GM12878 (cell line): ENCODE results near the gene WWC2. TPM values are rescaled to one million over a fixed set of nuclear protein-coding genes. Genes with fewer than 3 reads are reported as not detected.

ENCODE experiments used
- ATAC-seq: fragments of 200-7000 bp; cut with Tn5 transposase; 3 replicates; pipeline ENCODE4 v1.9.1; 2020; ENCODE audit warnings: mild to moderate bottlenecking, moderate library complexity
- BruUV-seq: library from RNA; stranded (reverse); fragments of 400-500 nt; replicated peaks from 2 replicates; lab custom pipeline; 2021; lab: Mats Ljungman, UMichigan
- CTCF ChIA-PET: fragments of 300-600 bp; sonication (Branson Sonifier 250); formaldehyde crosslinking; extraction: SDS; loops from one replicate; lab custom pipeline; 2021; ENCODE audit warnings: inconsistent platforms; lab: Yijun Ruan, JAX
- POLR2A ChIA-PET: fragments of 350-600 bp; formaldehyde crosslinking; extraction: SDS; loops from one replicate; lab custom pipeline; 2021; ENCODE audit warnings: inconsistent platforms; lab: Charles Lee
- RAD21 ChIA-PET: fragments of 300-600 bp; sonication (Branson Sonifier 250); formaldehyde crosslinking; loops from one replicate; lab custom pipeline; 2023; ENCODE audit warnings: antibody characterized with exemption; ENCODE audit not compliant: unreplicated experiment; lab: Charles Lee
- SMC1A ChIA-PET: fragments of 300-600 bp; sonication (Branson Sonifier 250); formaldehyde crosslinking; loops from one replicate; lab custom pipeline; 2023; ENCODE audit not compliant: unreplicated experiment, uncharacterized antibody; lab: Charles Lee
- DNase-seq: peaks from one replicate; pipeline ENCODE4 v3.0.0-alpha.2; 2011; ENCODE audit warnings: low read depth, low spot score
- FAIRE-seq: peaks from 3 replicates; lab custom pipeline; 2011; peaks lifted over from hg19 to GRCh38; lab: Jason Lieb, UNC
- H2AFZ ChIP-seq: 2 replicates; pipeline ENCODE4 v1.6.0; 2011; ENCODE audit warnings: low read depth, low read length, control low read depth; ENCODE audit not compliant: control insufficient read depth
- H3K27ac ChIP-seq: 2 replicates; pipeline ENCODE4 v1.5.1; 2011; ENCODE audit warnings: control low read depth; ENCODE audit not compliant: control insufficient read depth, insufficient read depth
- H3K27me3 ChIP-seq, 2 experiments: replicated peaks in 1 of 2; 2 replicates each; pipeline versions ENCODE4 v1.6.0 to v1.6.1; 2011; ENCODE audit warnings: low read length in 1 of 2; ENCODE audit not compliant: control insufficient read depth in 2 of 2, insufficient read depth in 2 of 2
- H3K36me3 ChIP-seq, 2 experiments: 2 replicates each; pipeline ENCODE4 v1.5.1; 2011; ENCODE audit warnings: low read length in 1 of 2; ENCODE audit not compliant: control insufficient read depth in 2 of 2, insufficient read depth in 2 of 2
- H3K4me1 ChIP-seq: 2 replicates; pipeline ENCODE4 v1.6.1; 2011; ENCODE audit warnings: mild to moderate bottlenecking, low read length, moderate library complexity, mixed read lengths; ENCODE audit not compliant: control insufficient read depth, insufficient read depth
- H3K4me2 ChIP-seq: 2 replicates; pipeline ENCODE4 v1.6.0; 2011; ENCODE audit warnings: control low read depth; ENCODE audit not compliant: control insufficient read depth, insufficient read depth
- H3K4me3 ChIP-seq: fragments of 200-600 bp; sonication (generic); 2 replicates; pipeline ENCODE4 v1.5.1; 2016
- H3K79me2 ChIP-seq: 2 replicates; pipeline ENCODE4 v1.6.0; 2011; ENCODE audit warnings: low read length; ENCODE audit not compliant: control insufficient read depth, insufficient read depth
- H3K9ac ChIP-seq: 2 replicates; pipeline ENCODE4 v1.8.0; 2011; ENCODE audit warnings: low read length, control low read depth, mixed read lengths; ENCODE audit not compliant: control insufficient read depth, insufficient read depth
- H3K9me3 ChIP-seq: replicated peaks from 3 replicates; pipeline ENCODE4 v1.5.1; 2011; ENCODE audit warnings: mild to moderate bottlenecking, low read length; ENCODE audit not compliant: control insufficient read depth, insufficient read depth
- H4K20me1 ChIP-seq: 2 replicates; pipeline ENCODE4 v1.6.0; 2011; ENCODE audit not compliant: control insufficient read depth, insufficient read depth
- FOXM1 ChIP-seq: IDR thresholded peaks from 2 replicates; pipeline ENCODE4 v1.6.1; 2012; ENCODE audit warnings: low read depth, mild to moderate bottlenecking, inconsistent platforms, low read length, moderate library complexity
- PAX5 ChIP-seq: IDR thresholded peaks from 2 replicates; pipeline ENCODE4 v1.6.1; 2011; ENCODE audit warnings: low read depth, low read length, borderline replicate concordance
- POLR2A ChIP-seq: IDR thresholded peaks from 2 replicates; pipeline ENCODE4 v1.6.1; 2011; ENCODE audit warnings: low read depth, mild to moderate bottlenecking, low read length
- POU2F2 ChIP-seq: IDR thresholded peaks from 3 replicates; pipeline ENCODE4 v1.6.1; 2011; ENCODE audit warnings: low read depth, mild to moderate bottlenecking, low read length, borderline replicate concordance
- RCOR1 ChIP-seq: conservative IDR thresholded peaks from 2 replicates; pipeline ENCODE4 v1.6.1; 2012; ENCODE audit warnings: low read depth, low read length, improper control_type of control experiment
- SREBF2 ChIP-seq: IDR thresholded peaks from 2 replicates; pipeline ENCODE4 v1.6.1; 2012; ENCODE audit warnings: mild to moderate bottlenecking, low read length
- TAF1 ChIP-seq: IDR thresholded peaks from 2 replicates; pipeline ENCODE4 v1.6.1; 2011; ENCODE audit warnings: mild to moderate bottlenecking, low read depth, low read length, borderline replicate concordance
- ZNF384 ChIP-seq: IDR thresholded peaks from 2 replicates; pipeline ENCODE4 v1.6.1; 2012; ENCODE audit warnings: low read depth, mild to moderate bottlenecking, low read length, improper control_type of control experiment, borderline replicate concordance
- WGBS: methylation state at CpG from one replicate; pipeline ENCODE4 v1.1.6; 2016; ENCODE audit warnings: low lambda C conversion rate; ENCODE audit not compliant: insufficient replicate concordance, insufficient coverage; ENCODE audit errors: missing lambda C conversion rate; 5-methylcytosine and 5-hydroxymethylcytosine counted together
- in situ Hi-C: fragments of 300-500 bp; cut with MboI; formaldehyde crosslinking; loops from 9 replicates; pipeline ENCODE4 v1.14.3; 2018; ENCODE audit warnings: mixed read lengths
- intact Hi-C: fragments of 100-400 bp; cut with micrococcal nuclease; formaldehyde crosslinking; loops from one replicate; pipeline ENCODE4 v1.14.2; 2022; ENCODE audit not compliant: unreplicated experiment
- polyA plus RNA-seq, 11 experiments: library from polyadenylated mRNA; depleted of rRNA in 4 of 11; unstranded in 6 of 11; stranded (reverse) in 5 of 11; fragments of >200 nt; fragmentation: Nextera tagmentation in 4 of 11; fragmentation: Illumina TruSeq in 1 of 11; extraction: Ambion mirVana in 4 of 11; extraction: Trizol in 1 of 11; gene quantifications; 1 replicate in 1 of 11; 2 replicates in 10 of 11; pipeline versions ENCODE4 v1.2.1 to v1.2.3, GENCODE V29; 2011 to 2016; ENCODE audit warnings: inconsistent platforms in 2 of 11, missing spikeins in 2 of 11, low read depth in 1 of 11
- total RNA-seq, 4 experiments: library from RNA; depleted of rRNA in 3 of 4; stranded (reverse); fragments of >200 nt in 3 of 4; fragmentation: Illumina TruSeq in 1 of 4; extraction: Trizol in 1 of 4; gene quantifications; 2 replicates each; pipeline versions ENCODE4 v1.2.1 to v1.2.3, GENCODE V29; 2013 to 2021
- TF ChIP-seq, protein P1 (sequence below): fragments of 450-650 bp; conservative IDR thresholded peaks from 2 replicates; pipeline ENCODE4 v1.6.1; 2017; ENCODE audit warnings: mild to moderate bottlenecking, moderate library complexity
- TF ChIP-seq, protein P2 (sequence below): fragments of 450-650 bp; IDR thresholded peaks from 2 replicates; pipeline ENCODE4 v1.6.1; 2017; ENCODE audit warnings: mild to moderate bottlenecking, moderate library complexity

The WWC2 gene
- total and polyA plus RNA-seq, 10 of the 15 experiments (the other 5 are each of a cell fraction or from before 2014, with no cell fraction given), result 0.02 to 0.72 (median 0.06) TPM; not detected in 3

GRCh38 chr4:183332447-183332846, 233.4 kb downstream of the WWC2 start:
- DNase-seq (no peak), ATAC-seq (peak; percentile 48; the same call in 2 of the 3 replicates), FAIRE-seq (no peak)
- H3K9me3 ChIP-seq, result no peaks in the 10 kb centered on the region
- intact Hi-C loops, result no loop called here
- no peak overlapping the region for H3K9ac ChIP-seq
- no peak overlapping the region for H2AFZ ChIP-seq
- ChIA-PET RAD21 (no interaction called here), SMC1A (no interaction called here), POLR2A (no interaction called here)
- no peak overlapping the region for H3K4me2 ChIP-seq
- 11% methylated on average over 11 of the region's 11 CpGs for WGBS
- H3K79me2 ChIP-seq, result no peaks in the 10 kb centered on the region
- no TSS peak for BruUV-seq
- no peaks in the 10 kb centered on the region for H4K20me1 ChIP-seq
- in situ Hi-C loops, result no loop called here
- no peaks in the 10 kb centered on the region for H3K27me3 ChIP-seq
- TF ChIP-seq RCOR1 (no peak), FOXM1 (no peak), PAX5 (peak; percentile 56; the same call in 1 of the 2 replicates)
- TF ChIP-seq, all 136 proteins: peak for 1
- H3K27ac ChIP-seq, result no peak overlapping the region
- H3K4me3 ChIP-seq, result no peak overlapping the region
- CTCF ChIA-PET, result no interaction called here
- no peaks in the 10 kb centered on the region for H3K36me3 ChIP-seq
- no peaks in the 10 kb centered on the region for H3K4me1 ChIP-seq

GRCh38 chr4:183333202-183333601, 234.1 kb downstream of the WWC2 start:
- WGBS, result 63% methylated on average over 9 of the region's 9 CpGs
- TF ChIP-seq, protein P1, sequence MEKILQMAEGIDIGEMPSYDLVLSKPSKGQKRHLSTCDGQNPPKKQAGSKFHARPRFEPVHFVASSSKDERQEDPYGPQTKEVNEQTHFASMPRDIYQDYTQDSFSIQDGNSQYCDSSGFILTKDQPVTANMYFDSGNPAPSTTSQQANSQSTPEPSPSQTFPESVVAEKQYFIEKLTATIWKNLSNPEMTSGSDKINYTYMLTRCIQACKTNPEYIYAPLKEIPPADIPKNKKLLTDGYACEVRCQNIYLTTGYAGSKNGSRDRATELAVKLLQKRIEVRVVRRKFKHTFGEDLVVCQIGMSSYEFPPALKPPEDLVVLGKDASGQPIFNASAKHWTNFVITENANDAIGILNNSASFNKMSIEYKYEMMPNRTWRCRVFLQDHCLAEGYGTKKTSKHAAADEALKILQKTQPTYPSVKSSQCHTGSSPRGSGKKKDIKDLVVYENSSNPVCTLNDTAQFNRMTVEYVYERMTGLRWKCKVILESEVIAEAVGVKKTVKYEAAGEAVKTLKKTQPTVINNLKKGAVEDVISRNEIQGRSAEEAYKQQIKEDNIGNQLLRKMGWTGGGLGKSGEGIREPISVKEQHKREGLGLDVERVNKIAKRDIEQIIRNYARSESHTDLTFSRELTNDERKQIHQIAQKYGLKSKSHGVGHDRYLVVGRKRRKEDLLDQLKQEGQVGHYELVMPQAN, result no peak
- TF ChIP-seq SREBF2 (no peak), POU2F2 (no peak), ZNF384 (no peak), POLR2A (no peak), TAF1 (no peak)
- TF ChIP-seq, protein P2, sequence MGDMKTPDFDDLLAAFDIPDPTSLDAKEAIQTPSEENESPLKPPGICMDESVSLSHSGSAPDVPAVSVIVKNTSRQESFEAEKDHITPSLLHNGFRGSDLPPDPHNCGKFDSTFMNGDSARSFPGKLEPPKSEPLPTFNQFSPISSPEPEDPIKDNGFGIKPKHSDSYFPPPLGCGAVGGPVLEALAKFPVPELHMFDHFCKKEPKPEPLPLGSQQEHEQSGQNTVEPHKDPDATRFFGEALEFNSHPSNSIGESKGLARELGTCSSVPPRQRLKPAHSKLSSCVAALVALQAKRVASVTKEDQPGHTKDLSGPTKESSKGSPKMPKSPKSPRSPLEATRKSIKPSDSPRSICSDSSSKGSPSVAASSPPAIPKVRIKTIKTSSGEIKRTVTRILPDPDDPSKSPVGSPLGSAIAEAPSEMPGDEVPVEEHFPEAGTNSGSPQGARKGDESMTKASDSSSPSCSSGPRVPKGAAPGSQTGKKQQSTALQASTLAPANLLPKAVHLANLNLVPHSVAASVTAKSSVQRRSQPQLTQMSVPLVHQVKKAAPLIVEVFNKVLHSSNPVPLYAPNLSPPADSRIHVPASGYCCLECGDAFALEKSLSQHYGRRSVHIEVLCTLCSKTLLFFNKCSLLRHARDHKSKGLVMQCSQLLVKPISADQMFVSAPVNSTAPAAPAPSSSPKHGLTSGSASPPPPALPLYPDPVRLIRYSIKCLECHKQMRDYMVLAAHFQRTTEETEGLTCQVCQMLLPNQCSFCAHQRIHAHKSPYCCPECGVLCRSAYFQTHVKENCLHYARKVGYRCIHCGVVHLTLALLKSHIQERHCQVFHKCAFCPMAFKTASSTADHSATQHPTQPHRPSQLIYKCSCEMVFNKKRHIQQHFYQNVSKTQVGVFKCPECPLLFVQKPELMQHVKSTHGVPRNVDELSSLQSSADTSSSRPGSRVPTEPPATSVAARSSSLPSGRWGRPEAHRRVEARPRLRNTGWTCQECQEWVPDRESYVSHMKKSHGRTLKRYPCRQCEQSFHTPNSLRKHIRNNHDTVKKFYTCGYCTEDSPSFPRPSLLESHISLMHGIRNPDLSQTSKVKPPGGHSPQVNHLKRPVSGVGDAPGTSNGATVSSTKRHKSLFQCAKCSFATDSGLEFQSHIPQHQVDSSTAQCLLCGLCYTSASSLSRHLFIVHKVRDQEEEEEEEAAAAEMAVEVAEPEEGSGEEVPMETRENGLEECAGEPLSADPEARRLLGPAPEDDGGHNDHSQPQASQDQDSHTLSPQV, result no peak
- no peak overlapping the region for H3K4me3 ChIP-seq

More at GRCh38 chr4:183333202-183333601, 234.1 kb downstream of the WWC2 start:
- Histone ChIP-seq H3K4me2 (no peak overlapping the region), H3K9ac (no peak overlapping the region), H3K27ac (no peak overlapping the region), H4K20me1 (no peaks in the 10 kb centered on the region), H2AFZ (no peak overlapping the region), H3K4me1 (no peaks in the 10 kb centered on the region), H3K9me3 (no peaks in the 10 kb centered on the region), H3K79me2 (no peaks in the 10 kb centered on the region), H3K36me3 (no peaks in the 10 kb centered on the region), H3K27me3 (no peaks in the 10 kb centered on the region)
- intact Hi-C loops (no loop called here), in situ Hi-C loops (no loop called here)
- CTCF ChIA-PET, result no interaction called here
- no TSS peak for BruUV-seq
- DNase-seq, result no peak
- SMC1A ChIA-PET, result no interaction called here
- no peak for ATAC-seq
- POLR2A ChIA-PET, result no interaction called here
- RAD21 ChIA-PET, result no interaction called here
- FAIRE-seq, result no peak
